Activated CD8-positive, alpha-beta memory T cell treated with anti-CD3 and anti-CD28 coated beads for 36 hours (primary cell): ENCODE results near the gene AAK1. TPM values are rescaled to one million over a fixed set of nuclear protein-coding genes. Genes with fewer than 3 reads are reported as not detected.

Experiments used
- CTCF ChIA-PET: fragments of 350-600 bp; sonication (Branson Sonifier 250); formaldehyde crosslinking; loops from one replicate; lab custom pipeline; 2021; ENCODE audit warnings: antibody characterized with exemption; lab: Charles Lee
- POLR2A ChIA-PET: fragments of 350-600 bp; sonication (Branson Sonifier 250); formaldehyde crosslinking; loops from one replicate; lab custom pipeline; 2021; ENCODE audit warnings: antibody characterized with exemption; lab: Charles Lee
- total RNA-seq, 2 experiments: library from RNA; stranded (reverse); gene quantifications; one replicate each; pipeline ENCODE4 v1.2.3, GENCODE V29; 2021

AAK1 gene
- total RNA-seq, 2 experiments from 2014 or later = 76.9 to 77.4 TPM

- ChIA-PET POLR2A (no interaction called here), CTCF (interaction anchor here (1.1 to 3.5 kb wide), 2 partner anchors 74 to 78 kb away, joined by 3 to 9 read pairs; no protein-coding TSS in a partner anchor)
These were observed 76.2 kb downstream of the AAK1 start for GRCh38 chr2:69567157-69567908.

- POLR2A ChIA-PET = no interaction called here
These were observed 76.9 kb downstream of the AAK1 start for GRCh38 chr2:69566669-69567068.

GRCh38 chr2:69565431-69565839, 78.1 kb downstream of the AAK1 start:
- POLR2A ChIA-PET = no interaction called here
- CTCF ChIA-PET = interaction anchor here (0.8 to 3.5 kb wide), 21 partner anchors 9 to 150 kb away, joined by 3 to 13 read pairs (median 4); no protein-coding TSS in a partner anchor

More at GRCh38 chr2:69566669-69567068, 76.9 kb downstream of the AAK1 start:
- CTCF ChIA-PET = interaction anchor here (0.5 to 3.5 kb wide), 7 partner anchors 9 to 148 kb away, joined by 3 to 9 read pairs (median 4); no protein-coding TSS in a partner anchor

DNA sequence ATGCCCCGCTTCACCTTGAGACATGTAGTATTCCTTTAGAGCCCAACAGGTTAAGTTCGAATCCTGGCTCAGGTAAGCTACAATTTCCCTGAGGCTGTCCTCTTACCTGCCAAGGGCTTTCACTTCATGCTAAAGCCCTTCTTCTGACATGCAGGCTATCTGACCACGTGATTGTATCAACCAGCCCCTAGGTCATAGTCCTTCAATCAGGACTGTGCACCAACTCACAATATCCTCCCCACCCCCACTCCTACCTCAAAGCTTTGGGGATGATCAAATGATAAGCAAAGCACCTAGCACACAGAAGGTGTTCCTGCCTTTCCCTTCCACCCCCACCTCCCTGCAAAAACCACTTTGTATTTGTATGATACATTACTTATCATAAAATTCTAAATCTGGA, 78.9 kb downstream of the AAK1 start:
- POLR2A ChIA-PET = interaction anchor here (0.5 kb wide), 1 partner anchor 560 kb away, joined by 4 read pairs; no protein-coding TSS in a partner anchor

DNA sequence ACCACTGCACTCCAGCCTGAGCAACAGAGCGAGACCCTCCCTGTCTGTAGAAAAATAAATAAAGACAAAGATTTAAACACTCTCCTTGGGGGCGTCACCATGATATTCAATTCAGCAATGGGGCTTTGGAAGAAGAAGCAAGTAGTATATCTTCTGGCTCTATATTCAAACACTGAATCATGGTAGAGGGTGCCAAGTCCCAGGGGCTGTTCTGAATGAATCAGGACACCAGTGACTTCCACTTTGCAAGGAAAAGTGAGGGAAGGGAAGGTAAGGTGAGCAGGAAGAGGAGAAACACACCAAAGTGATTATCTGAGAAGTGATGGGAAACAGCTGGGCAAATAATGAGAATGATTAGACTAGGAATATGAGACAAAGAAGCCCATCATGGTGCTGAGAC, 80.5 kb downstream of the AAK1 start:
- CTCF ChIA-PET = interaction anchor here (2.2 kb wide), 1 partner anchor 162 kb away, joined by 7 read pairs; no protein-coding TSS in a partner anchor
- POLR2A ChIA-PET = no interaction called here

More for the DNA sequence above, 78.9 kb downstream of the AAK1 start:
- CTCF ChIA-PET = interaction anchor here (0.9 to 3.5 kb wide), 18 partner anchors 9 to 160 kb away, joined by 3 to 13 read pairs (median 5); no protein-coding TSS in a partner anchor

- CTCF ChIA-PET = interaction anchor here (0.9 to 1.5 kb wide), 6 partner anchors 23 to 255 kb away, joined by 3 to 4 read pairs (median 3); no protein-coding TSS in a partner anchor
- POLR2A ChIA-PET = no interaction called here
These were observed 82.4 kb downstream of the AAK1 start for GRCh38 chr2:69561101-69561500.

GRCh38 chr2:69560147-69560482, 83.4 kb downstream of the AAK1 start:
- CTCF ChIA-PET = interaction anchor here (0.7 to 1.5 kb wide), 4 partner anchors 55 to 255 kb away, joined by 3 read pairs; no protein-coding TSS in a partner anchor
- POLR2A ChIA-PET = no interaction called here

DNA sequence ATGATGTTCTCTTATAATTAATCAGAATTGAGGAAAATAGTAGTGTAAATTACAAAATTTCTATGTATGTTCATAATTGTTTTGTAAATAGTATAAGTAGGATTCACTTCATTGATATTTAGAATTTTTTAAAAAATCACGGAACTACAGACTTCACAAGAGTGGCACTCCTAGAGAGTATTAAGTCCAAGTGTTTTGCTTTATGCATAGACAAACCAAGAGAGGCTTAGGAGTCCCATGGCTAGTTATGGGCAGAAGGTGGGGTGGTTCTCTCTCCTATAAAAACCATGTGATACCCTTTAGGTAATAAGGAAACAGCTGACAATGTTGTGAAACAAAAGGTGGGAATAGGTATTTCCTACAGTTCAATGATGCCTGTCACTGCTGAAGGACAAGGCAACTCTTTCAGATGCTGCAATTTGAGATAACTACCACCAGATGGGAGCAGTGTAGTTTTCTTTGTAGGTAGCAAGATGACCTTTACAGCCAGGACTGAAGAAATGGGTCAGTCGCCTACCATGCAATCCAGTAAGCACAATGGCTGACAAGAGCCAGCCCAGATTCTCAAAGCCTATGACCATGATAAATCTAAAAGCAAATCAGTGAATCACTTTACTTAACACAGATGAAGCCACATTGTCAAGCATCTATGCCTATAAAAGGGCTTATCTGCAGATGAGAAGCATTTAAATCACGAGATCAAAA, 83.9 kb downstream of the AAK1 start:
- CTCF ChIA-PET = interaction anchor here (0.7 to 1.5 kb wide), 2 partner anchors 147 to 164 kb away, joined by 3 read pairs; no protein-coding TSS in a partner anchor
- POLR2A ChIA-PET = no interaction called here

DNA sequence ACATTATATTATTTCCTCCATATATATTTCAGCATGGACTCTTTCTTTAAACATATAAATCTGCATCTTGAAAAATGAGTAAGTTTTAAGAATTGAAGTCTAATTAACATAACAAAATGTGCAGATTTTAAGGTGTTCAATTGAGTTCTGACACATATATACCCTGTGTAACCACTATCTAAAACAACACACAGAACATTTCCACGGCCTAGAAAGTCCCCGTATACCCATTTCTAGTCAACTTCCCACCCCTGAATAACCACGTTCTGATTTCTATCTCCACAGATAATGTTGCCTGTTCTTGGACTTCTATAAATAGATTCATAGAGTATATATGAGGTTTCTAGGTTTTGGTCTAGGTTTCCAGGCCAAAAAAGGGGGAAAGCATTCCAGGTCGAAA, 87.5 kb downstream of the AAK1 start:
- CTCF ChIA-PET = interaction anchor here (0.6 to 0.9 kb wide), 2 partner anchors 10 to 23 kb away, joined by 3 to 4 read pairs; no protein-coding TSS in a partner anchor
- POLR2A ChIA-PET = no interaction called here

GRCh38 chr2:69554981-69555380, 88.6 kb downstream of the AAK1 start:
- POLR2A ChIA-PET = no interaction called here
- CTCF ChIA-PET = no interaction called here

GRCh38 chr2:69554568-69554967, 89.0 kb downstream of the AAK1 start:
- ChIA-PET CTCF (no interaction called here), POLR2A (no interaction called here)

- ChIA-PET POLR2A (interaction anchor here (0.6 kb wide), 1 partner anchor 89 kb away, joined by 3 read pairs; the partner anchor contains the start of gene AAK1), CTCF (interaction anchor here (0.6 to 1.1 kb wide), 2 partner anchors 12 to 107 kb away, joined by 4 to 6 read pairs; no protein-coding TSS in a partner anchor)
These were observed 89.5 kb downstream of the AAK1 start for GRCh38 chr2:69553991-69554390.

- POLR2A ChIA-PET = interaction anchor here (1.1 kb wide), 1 partner anchor 94 kb away, joined by 3 read pairs; no protein-coding TSS in a partner anchor
- CTCF ChIA-PET = interaction anchor here (0.6 kb wide), 1 partner anchor 222 kb away, joined by 4 read pairs; no protein-coding TSS in a partner anchor
These were observed 93.0 kb downstream of the AAK1 start for GRCh38 chr2:69550511-69550910.

- ChIA-PET POLR2A (no interaction called here), CTCF (no interaction called here)
These were observed 94.1 kb downstream of the AAK1 start for GRCh38 chr2:69549421-69549820.

GRCh38 chr2:69547984-69548715, 95.4 kb downstream of the AAK1 start:
- CTCF ChIA-PET = interaction anchor here (1.5 kb wide), 1 partner anchor 16 kb away, joined by 3 read pairs; no protein-coding TSS in a partner anchor
- POLR2A ChIA-PET = no interaction called here

DNA sequence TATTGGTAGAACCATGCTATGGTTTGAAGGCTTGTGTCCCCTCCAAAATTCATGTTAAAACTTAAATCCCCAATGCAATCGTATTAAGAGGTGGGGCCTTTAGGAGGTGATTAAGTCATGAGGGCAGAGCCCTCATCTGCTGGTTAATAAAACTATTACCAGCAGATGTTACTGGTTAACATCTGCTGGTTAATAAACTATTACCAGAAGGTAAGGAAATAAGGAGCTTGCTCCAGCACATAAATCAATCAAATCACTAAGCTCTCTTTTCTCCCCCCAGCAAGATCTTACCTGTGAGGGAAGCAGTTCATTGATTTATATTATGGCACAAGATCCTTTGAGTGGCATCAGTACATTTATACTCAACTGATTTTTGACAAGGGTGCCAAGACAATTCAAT, 96.9 kb downstream of the AAK1 start:
- CTCF ChIA-PET = no interaction called here
- POLR2A ChIA-PET = no interaction called here

DNA sequence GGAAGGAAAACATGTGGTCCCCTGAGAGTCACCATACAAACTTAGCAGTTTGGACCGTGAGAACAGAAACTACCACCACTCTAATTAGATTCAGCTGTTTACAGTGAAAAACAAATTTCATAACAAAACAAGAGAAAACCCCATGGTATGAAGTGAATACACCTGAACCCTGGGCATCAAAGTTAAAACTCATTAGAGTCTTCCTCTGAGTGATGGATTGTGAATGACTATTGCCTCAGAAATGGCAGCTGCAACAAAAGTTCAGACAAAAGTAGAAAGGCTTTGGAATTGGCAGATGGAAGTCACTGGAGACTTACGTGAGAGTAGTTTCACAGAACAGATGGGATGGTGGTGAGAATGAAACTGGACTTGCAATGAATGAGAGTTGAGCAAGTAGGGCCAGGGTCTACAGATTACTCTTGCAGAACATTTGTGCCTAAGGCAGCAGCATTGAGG, 98.0 kb downstream of the AAK1 start:
- ChIA-PET POLR2A (no interaction called here), CTCF (no interaction called here)

- ChIA-PET POLR2A (no interaction called here), CTCF (no interaction called here)
These were observed 98.6 kb downstream of the AAK1 start for GRCh38 chr2:69544951-69545350.

DNA sequence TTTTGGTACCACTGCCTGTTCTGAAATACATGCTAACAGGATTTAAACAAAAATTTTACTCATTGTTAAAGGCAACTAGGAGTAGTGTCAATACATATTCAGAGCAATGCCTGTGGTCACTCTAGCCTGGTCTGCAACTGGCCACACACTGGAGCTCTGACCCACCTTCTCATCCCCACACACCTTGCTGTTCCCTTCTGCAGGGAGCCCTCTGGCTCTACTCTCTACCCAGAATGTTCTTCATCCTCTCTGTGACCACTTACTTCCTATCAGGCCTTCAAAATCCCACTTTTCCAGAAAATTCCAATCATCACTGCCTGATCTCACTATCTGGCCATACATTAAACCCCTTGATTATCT, 104.0 kb downstream of the AAK1 start:
- ChIA-PET POLR2A (no interaction called here), CTCF (interaction anchor here (1.0 kb wide), 1 partner anchor 14 kb away, joined by 3 read pairs; no protein-coding TSS in a partner anchor)
